GM12892 (cell line): Measurements from ENCODE around the gene ULK4.

Experiments used
- POLR2AphosphoS5 ChIP-seq: IDR thresholded peaks from 2 replicates; pipeline ENCODE4 v1.6.1; 2011; ENCODE audit warnings: low read depth, low read length, control low read depth
- TAF1 ChIP-seq: IDR thresholded peaks from 2 replicates; pipeline ENCODE4 v1.6.1; 2011; ENCODE audit warnings: low read depth, mild to moderate bottlenecking, control low read depth, low read length, borderline replicate concordance

DNA sequence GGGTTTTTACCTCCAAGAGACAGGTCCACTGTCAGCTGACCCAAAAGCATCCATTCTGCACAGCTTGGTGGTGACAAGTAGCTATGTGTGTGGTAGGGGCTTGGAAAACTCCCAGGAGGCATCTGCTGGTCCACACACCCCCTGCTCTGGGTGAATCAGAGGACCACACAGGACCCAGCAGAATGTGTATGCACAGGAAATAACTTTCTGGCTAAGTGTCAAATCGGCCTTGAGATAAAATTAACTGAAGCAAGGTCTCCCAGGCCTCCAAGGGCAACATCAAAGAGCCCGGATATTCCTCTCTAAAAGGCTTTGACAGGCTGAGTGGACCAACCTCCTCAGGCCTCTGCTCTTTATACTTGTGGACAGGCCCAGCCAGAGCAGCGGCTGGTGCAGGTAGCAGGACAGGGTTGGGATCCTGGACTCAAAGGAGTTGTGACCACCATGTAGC, 696.1 kb downstream of the ULK4 start:
- TF ChIP-seq TAF1 (no peak), POLR2AphosphoS5 (no peak)
